Left lung (tissue), 10 donors: Measurements from ENCODE around the gene STK24. TPM values are rescaled to one million over a fixed set of nuclear protein-coding genes. Genes with fewer than 3 reads are reported as not detected.

Experiments used
- ATAC-seq: fragments of 200-7000 bp; cut with Tn5 transposase; one replicate; pipeline ENCODE4 v1.9.1; 2020; ENCODE audit warnings: moderate library complexity
- DNase-seq, 4 donors: peaks; one replicate each; pipeline ENCODE4 v3.0.0-alpha.2; 2013 to 2020
- H3K27ac ChIP-seq, 2 donors: fragments of 200-600 bp; sonication (generic) in 1 of 2; one replicate each; pipeline versions ENCODE4 v1.5.0 to v1.8.0; 2020 to 2021
- H3K27me3 ChIP-seq, 2 donors: fragments of 200-600 bp; sonication (generic) in 1 of 2; one replicate each; pipeline versions ENCODE4 v1.5.0 to v1.8.0; 2020 to 2021
- H3K36me3 ChIP-seq, 2 donors: fragments of 200-600 bp; sonication (generic) in 1 of 2; one replicate each; pipeline versions ENCODE4 v1.5.0 to v1.8.0; 2020 to 2021
- H3K4me1 ChIP-seq, 2 donors: fragments of 200-600 bp; one replicate each; pipeline ENCODE4 v1.8.0; 2021
- H3K4me3 ChIP-seq, 2 donors: fragments of 200-600 bp; sonication (generic) in 1 of 2; one replicate each; pipeline versions ENCODE4 v1.5.0 to v1.8.0; 2020 to 2021; ENCODE audit warnings: mild to moderate bottlenecking in 1 of 2
- H3K9me3 ChIP-seq, 2 donors: fragments of 200-600 bp; sonication (generic) in 1 of 2; one replicate each; pipeline versions ENCODE4 v1.5.0 to v1.8.0; 2020 to 2021
- intact Hi-C, 2 donors: fragments of 100-400 bp; cut with DNase I; formaldehyde crosslinking; loops; one replicate each; pipeline versions ENCODE4 v1.11.2 to v1.14.2; 2022
- polyA plus RNA-seq, 6 donors: library from polyadenylated mRNA; unstranded; fragments of 120-200 nt; gene quantifications; one replicate each; pipeline ENCODE4 v1.2.1, GENCODE V29; 2013; ENCODE audit not compliant: insufficient read length in 6 of 6
- total RNA-seq, 2 donors: library from RNA; stranded (reverse); fragmentation: NEBNext Ultra II Directional; extraction: Animal tissue kit (Norgen Biotek cat#: 25700); gene quantifications; one replicate each; pipeline ENCODE4 v1.2.1, GENCODE V29; 2021
- TF ChIP-seq, protein P1 (sequence below), 2 donors: fragments of 200-600 bp; sonication (generic) in 1 of 2; IDR thresholded peaks; one replicate each; pipeline versions ENCODE4 v1.5.0 to v1.8.0; 2021; ENCODE audit warnings: antibody characterized with exemption in 2 of 2
- donor health status: DM: no; HTN: yes; CAD: no.
- donor health status: DM: no; HTN: no; CAD: no.

STK24 gene
- total and polyA plus RNA-seq, 8 donors: 65.6 to 84.0 (median 75.0) TPM

DNA sequence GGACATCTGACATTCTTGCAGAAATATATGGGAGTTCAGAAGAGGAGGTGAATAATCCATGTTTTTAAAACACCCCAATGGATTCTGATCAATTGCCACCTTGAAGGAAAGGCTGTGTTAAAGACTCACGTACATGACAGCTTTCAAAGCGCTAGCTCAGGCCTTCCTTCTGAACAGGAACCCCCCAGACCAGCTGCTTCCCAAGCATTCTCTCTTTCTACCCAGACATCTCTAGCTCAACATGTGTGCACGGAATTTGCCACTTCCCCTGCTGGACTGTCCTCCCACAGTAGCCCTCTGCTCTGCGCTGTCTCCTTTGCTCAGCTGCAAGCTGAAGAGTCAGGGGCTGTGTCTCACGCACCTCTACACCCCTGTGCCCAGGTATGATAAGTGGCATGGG lies 54.5 kb downstream of the STK24 start:
- H3K36me3 ChIP-seq: peaks cover 0 to 9% of the 10 kb centered on the region in 2 donors
- H3K4me1 ChIP-seq: peaks cover 5 to 62% of the 10 kb centered on the region in 2 donors
- TF ChIP-seq, protein P1, sequence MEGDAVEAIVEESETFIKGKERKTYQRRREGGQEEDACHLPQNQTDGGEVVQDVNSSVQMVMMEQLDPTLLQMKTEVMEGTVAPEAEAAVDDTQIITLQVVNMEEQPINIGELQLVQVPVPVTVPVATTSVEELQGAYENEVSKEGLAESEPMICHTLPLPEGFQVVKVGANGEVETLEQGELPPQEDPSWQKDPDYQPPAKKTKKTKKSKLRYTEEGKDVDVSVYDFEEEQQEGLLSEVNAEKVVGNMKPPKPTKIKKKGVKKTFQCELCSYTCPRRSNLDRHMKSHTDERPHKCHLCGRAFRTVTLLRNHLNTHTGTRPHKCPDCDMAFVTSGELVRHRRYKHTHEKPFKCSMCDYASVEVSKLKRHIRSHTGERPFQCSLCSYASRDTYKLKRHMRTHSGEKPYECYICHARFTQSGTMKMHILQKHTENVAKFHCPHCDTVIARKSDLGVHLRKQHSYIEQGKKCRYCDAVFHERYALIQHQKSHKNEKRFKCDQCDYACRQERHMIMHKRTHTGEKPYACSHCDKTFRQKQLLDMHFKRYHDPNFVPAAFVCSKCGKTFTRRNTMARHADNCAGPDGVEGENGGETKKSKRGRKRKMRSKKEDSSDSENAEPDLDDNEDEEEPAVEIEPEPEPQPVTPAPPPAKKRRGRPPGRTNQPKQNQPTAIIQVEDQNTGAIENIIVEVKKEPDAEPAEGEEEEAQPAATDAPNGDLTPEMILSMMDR (IDR thresholded peaks at IDR 0.05): no peak
- no peaks in the 10 kb centered on the region for H3K27me3 ChIP-seq
- H3K27ac ChIP-seq: no peak overlapping the region
- DNase-seq (no peak), ATAC-seq (no peak)
- no peak overlapping the region for H3K4me3 ChIP-seq
- H3K9me3 ChIP-seq: no peaks in the 10 kb centered on the region
- intact Hi-C loops: no loop called here

DNA sequence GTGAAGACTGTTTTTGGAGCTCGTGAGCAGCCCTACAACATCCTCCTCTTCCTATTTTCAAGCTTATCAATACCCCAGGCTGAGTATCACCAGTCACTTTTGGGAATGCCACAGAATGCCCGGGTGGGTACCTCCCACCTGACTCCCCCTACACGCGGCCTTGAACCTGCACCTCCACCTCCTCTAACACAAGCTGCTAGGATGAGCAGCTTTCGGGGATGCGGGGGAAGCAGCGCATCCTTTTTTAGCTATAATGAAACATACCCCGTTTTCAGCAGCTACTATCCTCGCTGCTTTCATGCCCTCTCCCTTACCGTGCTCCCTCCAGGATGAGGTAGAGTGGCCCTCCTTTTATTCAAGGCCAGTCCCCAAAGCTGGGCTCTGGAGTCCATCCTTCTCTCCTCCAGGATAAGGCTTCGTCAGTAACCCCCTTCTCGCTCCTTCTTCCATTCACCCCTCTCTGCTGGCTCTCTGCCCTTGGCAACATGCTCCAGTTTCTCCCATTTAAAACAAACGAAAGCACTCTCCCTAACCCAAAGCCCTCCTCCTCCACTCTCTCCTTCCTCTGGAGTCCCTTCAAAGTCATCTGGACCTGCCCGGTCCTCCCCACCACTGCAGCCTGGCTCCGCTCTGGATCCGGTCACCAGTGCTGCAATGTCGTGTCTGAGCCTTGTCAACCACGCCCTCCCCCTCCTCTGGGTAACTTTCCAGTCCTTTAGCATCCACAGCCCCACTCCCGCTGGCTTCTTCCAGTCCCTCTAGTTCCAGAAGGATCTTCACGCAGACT lies 55.3 kb downstream of the STK24 start:
- ATAC-seq (no peak), DNase-seq (peak in 1 of 4 donors; percentile 46)
- TF ChIP-seq, protein P1 (IDR thresholded peaks at IDR 0.05): no peak
- Histone ChIP-seq H3K4me3 (no peak overlapping the region), H3K27me3 (no peaks in the 10 kb centered on the region), H3K27ac (no peak overlapping the region), H3K9me3 (no peaks in the 10 kb centered on the region), H3K36me3 (peaks cover 0 to 11% of the 10 kb centered on the region in 2 donors), H3K4me1 (peaks cover 5 to 64% of the 10 kb centered on the region in 2 donors)
- intact Hi-C loops: no loop called here

DNA sequence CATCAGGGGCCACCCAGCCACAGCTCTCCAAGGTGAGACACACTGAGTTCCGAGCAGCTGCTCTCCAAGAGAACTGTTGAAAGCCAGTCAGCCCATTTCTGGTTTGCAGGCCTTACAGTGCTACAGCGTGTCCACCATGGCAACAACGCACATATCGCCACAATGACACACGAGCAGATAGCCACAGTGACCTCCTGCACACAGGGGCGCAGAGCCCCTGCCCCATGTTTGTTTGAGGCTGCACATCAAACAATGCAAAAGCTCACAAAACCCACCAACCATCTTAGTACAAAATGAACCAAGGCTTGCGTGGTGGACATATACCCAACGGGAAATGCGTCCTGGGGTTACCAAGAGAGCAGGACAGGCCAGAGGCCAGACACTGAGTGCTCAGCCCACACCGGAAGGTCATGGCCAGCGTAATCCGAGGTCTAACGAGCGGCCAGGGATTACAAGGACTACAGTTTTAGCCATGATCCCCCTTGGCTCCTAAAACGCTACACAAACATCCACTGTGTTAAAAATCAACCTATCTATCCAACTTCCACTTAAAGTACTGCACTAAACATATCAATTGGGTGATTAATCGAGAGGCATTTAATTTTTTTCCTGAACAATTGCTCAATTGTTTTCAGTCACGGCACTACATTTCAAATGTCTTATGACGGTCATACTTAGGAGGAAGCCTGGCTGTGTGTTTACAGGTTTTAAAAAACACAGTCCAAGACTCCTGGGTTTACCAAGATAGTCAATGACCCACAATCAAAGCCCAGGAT lies 56.0 kb downstream of the STK24 start:
- Histone ChIP-seq H3K4me3 (no peak overlapping the region), H3K27ac (no peak overlapping the region), H3K27me3 (no peaks in the 10 kb centered on the region), H3K9me3 (no peaks in the 10 kb centered on the region), H3K36me3 (peaks cover 0 to 11% of the 10 kb centered on the region in 2 donors), H3K4me1 (peaks cover 5 to 56% of the 10 kb centered on the region in 2 donors)
- intact Hi-C loops: no loop called here
- DNase-seq: no peak
- no peak for ATAC-seq
- TF ChIP-seq, protein P1 (IDR thresholded peaks at IDR 0.05): no peak

DNA sequence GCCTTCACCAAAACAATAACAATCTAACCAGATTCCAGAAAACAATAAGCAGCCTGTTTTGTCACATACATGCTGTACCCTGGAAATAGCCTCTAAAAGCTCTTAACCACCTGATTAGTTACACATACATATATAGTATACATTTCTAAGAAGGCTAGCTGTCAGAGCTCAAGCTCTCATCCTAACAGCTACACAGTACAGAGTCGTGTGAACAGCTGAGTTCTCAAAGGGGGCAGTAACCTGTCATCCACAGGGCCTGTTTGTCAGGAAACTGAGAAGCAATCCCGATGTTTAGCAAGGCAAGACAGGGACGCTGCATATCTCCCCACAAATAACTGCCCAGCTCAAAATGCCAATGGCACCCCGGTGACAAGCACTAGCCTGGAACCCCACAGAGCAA lies 56.9 kb downstream of the STK24 start:
- no peaks in the 10 kb centered on the region for H3K27me3 ChIP-seq
- no peak overlapping the region for H3K27ac ChIP-seq
- DNase-seq (no peak), ATAC-seq (no peak)
- no peaks in the 10 kb centered on the region for H3K9me3 ChIP-seq
- intact Hi-C loops: no loop called here
- TF ChIP-seq, protein P1 (IDR thresholded peaks at IDR 0.05): no peak
- H3K36me3 ChIP-seq: peaks cover 0 to 11% of the 10 kb centered on the region in 2 donors
- peaks cover 5 to 48% of the 10 kb centered on the region in 2 donors for H3K4me1 ChIP-seq
- no peak overlapping the region for H3K4me3 ChIP-seq
